ENCODE results near the gene SPACA7. TPM values are rescaled to one million over a fixed set of nuclear protein-coding genes. Genes with fewer than 3 reads are reported as not detected.

The SPACA7 gene
- total RNA-seq, 1 experiment from 2014 or later: not detected

DNA sequence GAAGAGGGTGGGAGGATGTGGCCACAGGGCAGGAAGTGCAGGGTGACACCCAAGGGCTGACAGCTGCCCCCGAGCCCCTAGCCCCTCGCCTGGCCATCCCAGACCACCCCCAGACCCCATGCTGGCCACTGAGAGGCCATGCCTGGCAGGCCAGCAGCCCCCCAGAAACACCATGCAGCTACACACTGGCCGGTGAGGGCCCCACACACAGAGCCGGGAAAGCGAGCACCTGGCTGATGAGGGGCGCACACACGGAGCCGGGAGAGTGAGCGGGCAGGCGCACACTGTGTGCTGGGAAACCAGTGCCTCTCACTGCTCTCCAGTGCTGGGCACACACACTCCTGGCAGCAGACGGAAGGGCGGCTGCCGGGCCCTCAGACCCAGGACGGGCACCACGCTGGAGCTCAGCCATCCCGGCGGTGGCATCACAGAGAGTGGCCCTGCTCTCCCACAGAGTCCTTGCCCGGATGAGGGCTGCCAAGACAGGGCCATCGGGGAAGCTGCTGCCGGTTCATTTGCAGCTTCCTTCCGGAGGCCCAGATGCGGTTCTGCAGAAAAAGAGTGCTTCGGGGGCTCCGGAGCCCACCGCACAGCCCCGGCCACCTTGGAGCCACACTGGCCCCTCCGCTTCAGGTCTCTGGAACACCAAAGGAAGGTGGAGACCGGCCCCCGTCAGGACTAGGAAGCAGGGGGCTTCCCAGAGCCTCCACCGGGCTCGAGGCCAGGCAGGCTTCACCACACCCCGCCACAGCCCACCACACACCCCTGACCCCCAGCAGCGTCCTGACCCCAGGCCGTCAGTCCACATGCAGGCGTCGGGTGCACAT is 76.4 kb downstream of the SPACA7 start:
- Histone ChIP-seq H3K4me2 (ENCODE audit: insufficient read depth, insufficient read length, low read length) (no peak overlapping the region), H3K4me1 (ENCODE audit: insufficient read depth, low read length) (no peaks in the 10 kb centered on the region), H4K8ac (replicated peaks; ENCODE audit: insufficient read length, low read depth, low read length) (no peak overlapping the region), H3K27me3 (ENCODE audit: insufficient read depth, low read length) (no peaks in the 10 kb centered on the region), H2BK5ac (ENCODE audit: insufficient read length, low read length) (no peak overlapping the region), H3K56ac (ENCODE audit: insufficient read length, low read depth, low read length) (no peak overlapping the region), H3K79me2 (ENCODE audit: insufficient read depth, low read length) (no peaks in the 10 kb centered on the region), H3K23ac (ENCODE audit: insufficient read length, low read depth, low read length) (no peak overlapping the region), H4K91ac (ENCODE audit: insufficient read length, low read depth, low read length) (no peak overlapping the region), H2BK20ac (ENCODE audit: low read depth, low read length, poor library complexity, severe bottlenecking) (no peak overlapping the region), H2BK120ac (ENCODE audit: low read depth, low read length, poor library complexity, severe bottlenecking) (no peak overlapping the region), H3K79me1 (ENCODE audit: insufficient read depth, low read depth, low read length, poor library complexity, severe bottlenecking) (no peaks in the 10 kb centered on the region), H3K23me2 (ENCODE audit: insufficient read length, low read depth, low read length, poor library complexity, severe bottlenecking) (no peaks in the 10 kb centered on the region), H2AK5ac (ENCODE audit: insufficient read length, low read length) (no peak overlapping the region), H4K5ac (ENCODE audit: insufficient read length, low read depth, low read length) (no peak overlapping the region), H4K20me1 (ENCODE audit: control insufficient read depth, insufficient read depth, insufficient read length) (no peaks in the 10 kb centered on the region), H3K27ac (ENCODE audit: insufficient read length, low read depth, low read length) (no peak overlapping the region), H2AFZ (ENCODE audit: low read length) (no peak overlapping the region), H2BK12ac (ENCODE audit: insufficient read length, low read depth, low read length) (no peak overlapping the region), H3K9me3 (ENCODE audit: control insufficient read depth, low read depth, low read length) (no peaks in the 10 kb centered on the region), H2BK15ac (ENCODE audit: low read depth, low read length) (no peak overlapping the region), H3K14ac (ENCODE audit: insufficient read depth, low read length) (no peak overlapping the region), H3K18ac (ENCODE audit: insufficient read length, low read depth, low read length) (no peak overlapping the region), H3K4ac (ENCODE audit: low read depth, low read length) (no peak overlapping the region), H3T11ph (ENCODE audit: low read length) (no peak overlapping the region), H3K9ac (ENCODE audit: extremely low read depth, insufficient read length, low read length) (no peak overlapping the region)
- Mint-ChIP-seq H3K4me3 (no peak overlapping the region), H3K27ac (no peak overlapping the region), H3K36me3 (ENCODE audit: insufficient read depth in 1 of 3, low read depth in 3 of 3) (no peaks in the 10 kb centered on the region; a peak in 1 of 7 replicates), H3K4me1 (peaks cover 0 to 2% of the 10 kb centered on the region in 2 experiments; a peak in 1 of 4 replicates), H3K27me3 (ENCODE audit: low read depth) (peaks cover 26% of the 10 kb centered on the region), H3K9me3 (no peaks in the 10 kb centered on the region; a peak in 1 of 5 replicates)
- TF ChIP-seq, protein P1, sequence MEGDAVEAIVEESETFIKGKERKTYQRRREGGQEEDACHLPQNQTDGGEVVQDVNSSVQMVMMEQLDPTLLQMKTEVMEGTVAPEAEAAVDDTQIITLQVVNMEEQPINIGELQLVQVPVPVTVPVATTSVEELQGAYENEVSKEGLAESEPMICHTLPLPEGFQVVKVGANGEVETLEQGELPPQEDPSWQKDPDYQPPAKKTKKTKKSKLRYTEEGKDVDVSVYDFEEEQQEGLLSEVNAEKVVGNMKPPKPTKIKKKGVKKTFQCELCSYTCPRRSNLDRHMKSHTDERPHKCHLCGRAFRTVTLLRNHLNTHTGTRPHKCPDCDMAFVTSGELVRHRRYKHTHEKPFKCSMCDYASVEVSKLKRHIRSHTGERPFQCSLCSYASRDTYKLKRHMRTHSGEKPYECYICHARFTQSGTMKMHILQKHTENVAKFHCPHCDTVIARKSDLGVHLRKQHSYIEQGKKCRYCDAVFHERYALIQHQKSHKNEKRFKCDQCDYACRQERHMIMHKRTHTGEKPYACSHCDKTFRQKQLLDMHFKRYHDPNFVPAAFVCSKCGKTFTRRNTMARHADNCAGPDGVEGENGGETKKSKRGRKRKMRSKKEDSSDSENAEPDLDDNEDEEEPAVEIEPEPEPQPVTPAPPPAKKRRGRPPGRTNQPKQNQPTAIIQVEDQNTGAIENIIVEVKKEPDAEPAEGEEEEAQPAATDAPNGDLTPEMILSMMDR (conservative IDR thresholded peaks at IDR 0.05): no peak
- DNase-seq: peak; percentile 20
- no CpG with 5 or more reads among the region's 36 CpGs for WGBS (ENCODE audit: extremely low coverage, insufficient read length, low lambda C conversion rate)
